GM21526 (cell line): Measurements from ENCODE around the gene CTRB2.
"Not testable (repeated sequence)": the region's sequence is repeated elsewhere in the genome, so short reads cannot be mapped to it uniquely, and the experiment has no call there.

Experiments used
- ATAC-seq: cut with Tn5 transposase; IDR thresholded peaks from one replicate; pipeline ENCODE4 v1.9.1; 2021; ENCODE audit warnings: moderate library complexity; ENCODE audit not compliant: unreplicated experiment, low FRiP score

Gene CTRB2

GRCh38 chr16:75228143-75228976 lies 21.4 kb upstream of the CTRB2 start:
- no peak for ATAC-seq

- no peak for ATAC-seq
Measured at GRCh38 chr16:75227361-75228142, 20.6 kb upstream of the CTRB2 start.

DNA sequence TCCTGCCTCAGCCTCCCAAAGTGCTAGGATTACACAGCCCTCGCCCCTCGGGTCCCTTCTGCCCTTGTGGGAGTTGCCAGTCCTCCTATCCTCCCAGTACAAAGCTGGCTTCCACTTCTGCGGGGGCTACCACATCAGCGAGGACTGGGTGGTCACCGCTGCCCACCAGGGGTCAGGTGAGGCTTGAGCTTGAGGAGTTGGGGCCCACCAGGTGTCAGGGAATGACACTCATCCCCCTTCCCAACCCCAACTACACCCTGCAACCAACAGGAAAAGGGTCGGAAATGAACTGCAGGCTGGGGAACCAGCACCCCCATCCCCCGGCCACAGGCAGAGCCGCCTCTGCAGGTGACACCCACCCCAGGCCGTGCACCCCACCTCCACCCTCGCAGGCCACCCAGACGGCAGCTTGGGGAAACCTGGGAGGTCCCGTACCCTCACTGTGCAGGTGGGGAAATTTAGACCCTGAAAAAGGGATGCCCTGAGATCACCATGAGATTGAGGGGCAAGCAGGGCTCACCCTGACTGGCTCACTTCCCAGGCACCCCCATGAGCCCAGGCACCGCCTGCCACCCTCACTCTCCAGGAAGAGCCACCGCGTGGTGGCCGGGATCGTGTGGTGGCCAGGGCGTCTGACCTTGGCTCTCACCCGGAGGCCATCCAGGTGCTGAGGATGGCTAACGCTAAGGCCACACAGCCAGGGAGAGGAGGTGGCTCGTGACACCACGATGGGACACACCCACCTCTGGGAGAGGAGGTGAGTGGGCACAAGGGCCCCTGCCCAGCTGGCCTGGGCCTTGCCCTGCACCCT lies 19.8 kb upstream of the CTRB2 start:
- no peak for ATAC-seq

- ATAC-seq, result no peak
Measured at GRCh38 chr16:75225678-75226515, 18.9 kb upstream of the CTRB2 start.

GRCh38 chr16:75225092-75225491 lies 18.1 kb upstream of the CTRB2 start:
- ATAC-seq, result no peak

GRCh38 chr16:75224306-75225082 lies 17.5 kb upstream of the CTRB2 start:
- no peak for ATAC-seq

- not testable (repeated sequence) for ATAC-seq
Measured at GRCh38 chr16:75223129-75223528, 16.2 kb upstream of the CTRB2 start.

DNA sequence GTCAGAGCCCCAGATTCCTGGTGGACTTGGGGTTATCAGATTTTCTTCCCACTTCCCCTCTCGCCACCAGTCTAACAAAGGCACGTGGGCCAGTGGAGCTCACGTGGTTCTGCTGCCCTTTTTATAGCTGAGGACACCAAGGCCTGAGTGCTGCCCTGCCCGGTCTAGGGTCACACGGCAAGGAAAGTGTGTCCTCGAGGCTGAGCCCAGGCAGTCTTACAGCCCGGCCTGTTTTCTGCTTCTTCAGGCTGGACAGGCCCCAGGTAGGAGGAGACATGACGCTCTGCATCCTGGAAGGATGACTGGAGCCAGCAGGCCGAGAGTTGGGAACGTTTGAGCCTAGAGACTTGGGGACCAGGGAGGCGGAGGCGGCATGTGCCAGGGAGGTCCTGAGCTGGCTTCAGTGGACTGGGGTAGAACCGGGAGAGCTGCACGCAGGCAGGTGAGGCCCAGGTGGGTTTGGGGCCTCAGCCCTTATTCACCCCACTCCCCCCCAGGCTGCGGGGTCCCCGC lies 15.4 kb upstream of the CTRB2 start:
- no peak for ATAC-seq

GRCh38 chr16:75219838-75220237 lies 12.9 kb upstream of the CTRB2 start:
- ATAC-seq, result no peak

DNA sequence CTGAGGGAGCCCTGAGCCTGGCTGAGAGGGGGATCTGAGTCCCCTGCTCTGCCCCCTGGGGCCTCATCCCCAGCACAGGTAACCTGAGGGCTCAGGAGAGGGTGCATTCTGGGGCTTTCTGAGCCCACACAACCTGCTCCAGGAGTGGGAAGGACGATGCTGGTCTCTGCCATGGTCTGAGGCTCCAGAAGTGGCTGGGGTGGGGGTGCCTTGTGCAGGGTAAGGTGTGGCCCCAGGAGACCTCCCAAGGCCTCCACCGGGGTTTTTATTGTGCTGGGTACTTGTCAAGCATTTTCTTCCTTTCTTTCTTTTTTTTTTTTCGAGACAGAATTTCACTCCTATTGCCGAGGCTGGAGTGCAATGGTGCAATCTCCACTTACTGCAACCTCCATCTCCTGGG lies 12.1 kb upstream of the CTRB2 start:
- no peak for ATAC-seq

DNA sequence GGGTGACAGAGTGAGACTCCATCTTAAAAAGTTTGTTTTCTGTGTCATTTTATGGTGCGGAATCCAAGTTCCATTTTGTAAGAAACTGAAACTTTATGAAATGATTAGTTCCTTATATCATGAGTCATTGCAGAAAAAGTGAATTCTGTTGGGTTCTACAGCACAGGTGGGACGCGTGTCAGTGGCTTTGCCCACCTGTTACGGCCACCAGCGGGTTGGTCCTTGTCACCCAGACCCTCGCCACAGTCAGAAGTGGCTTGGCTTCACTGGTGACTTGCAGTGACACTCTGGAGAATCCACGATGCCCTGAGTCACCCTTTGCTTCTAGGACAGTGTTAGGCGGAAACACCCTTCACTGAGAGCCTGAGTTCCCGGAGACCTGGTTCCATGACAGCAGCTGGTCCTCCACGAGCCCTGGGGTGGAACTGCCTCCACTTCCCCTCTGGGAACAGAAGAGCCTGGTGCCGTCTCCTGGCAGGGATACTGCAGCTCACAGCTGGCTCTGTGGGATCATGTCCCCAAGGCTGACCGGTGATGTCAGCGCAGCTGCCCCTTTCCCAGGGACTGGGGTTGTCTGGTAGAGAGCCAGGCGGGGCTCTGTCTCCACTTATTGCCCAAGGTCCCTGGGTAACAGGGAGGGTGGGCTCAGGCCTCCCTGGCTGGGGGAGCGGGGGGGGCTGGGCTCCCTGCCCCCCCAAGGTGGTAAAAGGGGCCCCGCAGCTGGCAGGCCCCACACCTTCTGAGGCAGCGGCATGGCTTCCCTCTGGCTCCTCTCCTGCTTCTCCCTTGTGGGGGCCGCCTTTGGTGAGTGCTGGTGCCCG lies 11.5 kb upstream of the CTRB2 start, which contains the start of gene CTRB1:
CTRB1 (plus strand) TSS at position 733 of the 821 bp plus-strand sequence; CDS start at position 753, 20 bp downstream.
- ATAC-seq, result peak; percentile 79

DNA sequence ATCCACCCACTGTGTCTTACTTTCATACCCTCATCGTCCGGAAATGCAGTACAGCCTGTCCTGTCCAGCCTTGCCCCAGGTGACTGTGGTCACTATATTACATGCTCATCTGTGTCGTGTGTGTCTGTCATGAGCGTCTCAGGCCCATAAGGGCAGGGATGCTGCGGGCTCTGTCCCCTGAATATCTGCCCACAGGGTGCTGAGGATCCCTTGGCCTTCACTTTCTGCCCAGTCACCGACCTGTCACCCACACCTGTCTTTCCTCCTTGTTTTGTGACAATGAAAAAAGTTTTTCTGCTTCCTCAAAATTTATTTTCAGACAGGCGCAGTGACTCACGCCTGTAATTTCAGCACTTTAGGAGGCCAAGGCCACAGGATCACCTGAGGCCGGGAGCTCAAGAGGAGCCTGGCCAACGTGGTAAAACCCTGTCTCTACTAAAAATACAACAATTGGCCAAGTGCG lies 10.5 kb upstream of the CTRB2 start:
- no peak for ATAC-seq

DNA sequence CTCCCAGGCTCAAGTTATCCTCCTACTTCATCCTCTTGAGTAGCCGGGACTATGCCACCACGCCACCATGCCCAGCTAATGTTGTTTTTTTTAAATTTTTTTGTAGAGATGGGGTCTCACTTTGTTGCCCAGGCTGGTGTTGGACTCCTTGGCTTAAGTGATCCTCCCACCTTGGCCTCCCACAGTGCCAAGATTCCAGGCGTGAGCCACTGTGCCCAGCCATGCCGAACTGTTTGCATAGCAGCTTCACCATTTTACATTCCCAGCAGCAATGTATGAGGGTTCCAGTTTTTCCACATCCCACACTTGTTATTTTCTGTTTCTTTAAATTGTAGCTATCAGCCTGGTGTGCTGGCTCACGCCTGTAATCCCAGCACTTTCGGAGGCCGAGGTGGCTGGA lies 9.6 kb upstream of the CTRB2 start:
- no peak for ATAC-seq

DNA sequence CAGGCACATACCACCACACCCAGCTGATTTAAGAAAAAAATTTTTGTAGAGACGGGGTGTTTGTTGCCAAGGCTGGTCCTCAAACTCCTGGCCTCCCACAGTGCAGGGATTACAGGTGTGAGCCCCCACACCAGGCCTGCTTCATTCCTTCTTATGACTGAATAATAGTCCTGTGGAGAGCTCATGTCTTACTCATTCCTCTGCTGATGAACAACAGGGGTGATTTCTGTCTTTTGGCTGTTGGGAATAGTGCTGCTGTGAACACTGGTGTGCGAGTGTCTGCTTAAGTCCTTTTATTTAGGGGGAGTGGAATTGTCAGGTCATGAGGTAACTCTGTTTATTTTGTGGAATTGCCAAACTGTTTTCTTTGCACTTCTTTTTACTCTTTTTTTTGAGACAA lies 9.2 kb upstream of the CTRB2 start:
- ATAC-seq, result no peak

DNA sequence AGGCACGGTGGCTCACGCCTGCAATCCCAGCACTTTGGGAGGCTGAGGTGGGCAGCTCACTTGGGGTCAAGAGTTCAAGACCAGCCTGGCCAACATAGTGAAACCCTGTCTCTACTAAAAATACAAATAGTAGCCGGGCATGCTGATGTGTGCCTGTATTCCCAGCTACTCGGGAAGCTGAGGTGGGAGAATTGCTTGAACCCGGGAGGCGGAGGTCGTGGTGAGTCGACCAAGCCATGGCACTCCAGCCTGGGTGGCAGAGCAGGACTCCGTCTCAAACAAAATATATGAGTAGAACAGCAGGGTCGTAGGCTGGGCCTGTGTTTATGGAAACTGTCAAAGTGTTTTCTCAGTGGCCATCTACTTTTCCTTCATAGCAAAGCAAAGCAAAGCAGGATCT lies 4.3 kb upstream of the CTRB2 start:
- not testable (repeated sequence) for ATAC-seq

DNA sequence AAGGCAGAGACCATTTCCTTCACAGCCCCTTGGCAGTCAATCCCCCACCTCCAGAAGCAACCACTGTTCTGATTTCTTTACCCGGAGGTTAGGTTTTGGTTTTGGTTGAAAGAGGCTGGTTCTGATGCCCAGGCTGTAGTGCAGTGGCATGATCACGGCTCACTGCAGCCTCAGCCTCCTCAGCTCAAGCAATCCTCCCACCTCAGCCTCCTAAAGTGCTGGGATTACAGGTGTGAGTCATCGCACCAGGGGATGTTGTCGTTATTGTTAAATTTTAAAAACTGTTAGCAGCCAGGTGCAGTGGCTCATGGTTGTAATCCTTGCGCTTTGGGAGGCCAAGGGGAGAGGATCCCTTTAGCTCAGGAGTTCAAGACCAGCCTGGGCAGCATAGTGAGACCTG lies 3.0 kb upstream of the CTRB2 start:
- no peak for ATAC-seq

- ATAC-seq, result not testable (repeated sequence)
Measured at GRCh38 chr16:75209514-75209913, 2.6 kb upstream of the CTRB2 start.

DNA sequence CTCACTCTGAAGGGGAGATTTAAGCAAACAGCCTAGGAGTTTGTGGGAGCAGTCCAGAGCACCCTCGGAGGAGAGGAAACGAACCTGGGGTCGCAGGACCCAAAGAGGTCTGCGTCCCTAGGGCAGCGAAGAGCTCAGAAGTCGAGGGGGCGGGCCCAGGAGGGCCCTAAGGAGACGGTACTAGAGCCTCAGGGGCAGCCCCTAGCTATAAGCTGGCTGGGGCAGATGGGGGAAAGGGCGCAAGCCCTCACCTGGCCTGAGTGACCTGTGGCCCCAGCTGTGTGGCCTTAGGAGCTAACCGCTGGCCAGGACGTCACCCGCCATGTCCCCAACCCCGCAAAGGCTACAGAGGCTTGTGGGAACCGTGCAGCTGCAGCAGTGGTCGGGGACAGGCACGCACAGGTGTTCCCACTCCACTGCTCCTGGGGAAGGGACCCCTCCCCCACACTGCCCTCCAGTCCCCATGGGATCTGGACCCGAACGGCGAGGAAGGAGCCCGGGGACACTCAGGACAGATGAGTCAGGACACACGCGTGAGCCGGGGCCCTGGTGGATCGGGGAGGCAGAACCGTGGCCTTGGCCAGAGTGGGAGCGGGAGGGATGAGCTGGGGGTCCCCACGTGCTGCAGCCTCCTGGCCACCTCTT lies 2.0 kb upstream of the CTRB2 start:
- no peak for ATAC-seq
